Measurements from ENCODE around the gene MCM9.
"Not testable (repeated sequence)": the region's sequence is repeated elsewhere in the genome, so short reads cannot be mapped to it uniquely, and the experiment has no call there.

The MCM9 gene

GRCh38 chr6:118771253-118771652, 163.7 kb downstream of the MCM9 start:
- Mint-ChIP-seq H3K4me3 (no peak overlapping the region), H3K27ac (no peak overlapping the region), H3K9me3 (no peaks in the 10 kb centered on the region), H3K4me1 (peaks cover 12% of the 10 kb centered on the region), H3K27me3 (no peaks in the 10 kb centered on the region), H3K36me3 (no peaks in the 10 kb centered on the region)
- ATAC-seq: no peak

- H3K9me3 Mint-ChIP-seq: no peaks in the 10 kb centered on the region
- H3K27ac Mint-ChIP-seq: no peak overlapping the region
- no peak for ATAC-seq
- H3K36me3 Mint-ChIP-seq: no peaks in the 10 kb centered on the region
- no peak overlapping the region for H3K4me3 Mint-ChIP-seq
- peaks cover 12% of the 10 kb centered on the region for H3K4me1 Mint-ChIP-seq
- no peaks in the 10 kb centered on the region for H3K27me3 Mint-ChIP-seq
These were observed 164.1 kb downstream of the MCM9 start for GRCh38 chr6:118770835-118771234.

- H3K27me3 Mint-ChIP-seq: no peaks in the 10 kb centered on the region
- H3K27ac Mint-ChIP-seq: no peak overlapping the region
- no peaks in the 10 kb centered on the region for H3K9me3 Mint-ChIP-seq
- no peak for ATAC-seq
- H3K36me3 Mint-ChIP-seq: no peaks in the 10 kb centered on the region
- H3K4me1 Mint-ChIP-seq: peaks cover 12% of the 10 kb centered on the region
- H3K4me3 Mint-ChIP-seq: no peak overlapping the region
These were observed 164.7 kb downstream of the MCM9 start for GRCh38 chr6:118770112-118770788.

- peaks cover 12% of the 10 kb centered on the region for H3K4me1 Mint-ChIP-seq
- no peaks in the 10 kb centered on the region for H3K27me3 Mint-ChIP-seq
- H3K9me3 Mint-ChIP-seq: no peaks in the 10 kb centered on the region
- peak; percentile 62 for ATAC-seq
- H3K27ac Mint-ChIP-seq: no peak overlapping the region
- no peak overlapping the region for H3K4me3 Mint-ChIP-seq
- H3K36me3 Mint-ChIP-seq: no peaks in the 10 kb centered on the region
These were observed 166.0 kb downstream of the MCM9 start for GRCh38 chr6:118768904-118769325.

- H3K4me1 Mint-ChIP-seq: peaks cover 12% of the 10 kb centered on the region
- no peaks in the 10 kb centered on the region for H3K9me3 Mint-ChIP-seq
- no peaks in the 10 kb centered on the region for H3K27me3 Mint-ChIP-seq
- H3K27ac Mint-ChIP-seq: no peak overlapping the region
- ATAC-seq: no peak
- no peaks in the 10 kb centered on the region for H3K36me3 Mint-ChIP-seq
- H3K4me3 Mint-ChIP-seq: no peak overlapping the region
These were observed 166.5 kb downstream of the MCM9 start for GRCh38 chr6:118768441-118768840.

GRCh38 chr6:118765316-118765715, 169.6 kb downstream of the MCM9 start:
- H3K27me3 Mint-ChIP-seq, H3K4me3 Mint-ChIP-seq, H3K27ac Mint-ChIP-seq, H3K9me3 Mint-ChIP-seq, ATAC-seq, H3K36me3 Mint-ChIP-seq: not testable (repeated sequence)
- peaks cover 12% of the 10 kb centered on the region for H3K4me1 Mint-ChIP-seq

GRCh38 chr6:118764766-118765165, 170.2 kb downstream of the MCM9 start:
- Mint-ChIP-seq H3K27ac (no peak overlapping the region), H3K4me3 (no peak overlapping the region), H3K9me3 (no peaks in the 10 kb centered on the region), H3K27me3 (no peaks in the 10 kb centered on the region), H3K36me3 (no peaks in the 10 kb centered on the region), H3K4me1 (peaks cover 12% of the 10 kb centered on the region)
- ATAC-seq: no peak

All from stimulated activated memory B cell treated with anti-CD40 and anti-IgM and Interleukin-4, amounts not matched to agents 10 μg/mL and 1 μg/mL and 100 μg/mL, for 72 hours (primary cell).